ENCODE results near the gene ZNF311. TPM values are rescaled to one million over a fixed set of nuclear protein-coding genes. Genes with fewer than 3 reads are reported as not detected.

Gene ZNF311
- polyA plus RNA-seq, 1 donor (not counting 4 experiments of a cell fraction or from before 2014, with no cell fraction given): 2.7 TPM

GRCh38 chr6:28948782-28949486, 56.2 kb downstream of the ZNF311 start:
- Histone ChIP-seq H3K4me1 (ENCODE audit: control insufficient read depth, extremely low read depth, insufficient read depth, low read length) (peaks cover 8% of the 10 kb centered on the region), H3K4me3 (ENCODE audit: control insufficient read depth in 2 of 3, extremely low read depth in 1 of 3, insufficient read depth in 2 of 3, low read depth in 1 of 3, low read length in 3 of 3) (no peak overlapping the region), H4K20me1 (ENCODE audit: control insufficient read depth, extremely low read depth, insufficient read depth, low read length) (no peaks in the 10 kb centered on the region), H3K9ac (ENCODE audit: control insufficient read depth, extremely low read depth, insufficient read depth, low read length) (no peak overlapping the region), H3K79me2 (ENCODE audit: control insufficient read depth, insufficient read depth, low read length) (no peaks in the 10 kb centered on the region), H2AFZ (ENCODE audit: control insufficient read depth, low read length) (no peak overlapping the region), H3K27ac (ENCODE audit: control insufficient read depth, insufficient read depth, low read length) (no peak overlapping the region), H3K4me2 (ENCODE audit: control insufficient read depth, extremely low read depth, insufficient read depth, low read depth, low read length) (no peak overlapping the region), H3K27me3 (ENCODE audit: control insufficient read depth, extremely low read depth, insufficient read depth, low read length) (no peaks in the 10 kb centered on the region), H3K36me3 (ENCODE audit: control insufficient read depth in 2 of 2, extremely low read depth in 1 of 2, insufficient read depth in 2 of 2, low read length in 2 of 2) (no peaks in the 10 kb centered on the region), H3K9me3 (ENCODE audit: control insufficient read depth, low read depth, low read length) (no peaks in the 10 kb centered on the region), H3K9me1 (ENCODE audit: control insufficient read depth, extremely low read depth, insufficient read depth, low read length) (no peaks in the 10 kb centered on the region)
- no peak for FAIRE-seq
- TF ChIP-seq CTCF (optimal IDR thresholded peaks at IDR 0.05 in 1 of 3, IDR thresholded peaks at IDR 0.05 in 1 of 3, conservative IDR thresholded peaks at IDR 0.05 in 1 of 3; ENCODE audit: extremely low read depth in 1 of 3, insufficient read depth in 2 of 3, low read length in 3 of 3): no peak
- TF ChIP-seq EZH2 (IDR thresholded peaks at IDR 0.05; ENCODE audit: low read length): no peak
- DNase-seq (ENCODE audit: low read depth, low spot score): no peak
- dilution Hi-C loops (cut with MboI; ENCODE audit: extremely low pct_ligation_motif_present, low sequenced_read_pairs): no loop called here

GRCh38 chr6:28947831-28948270, 57.3 kb downstream of the ZNF311 start:
- Histone ChIP-seq H3K9me3 (ENCODE audit: control insufficient read depth, low read depth, low read length) (no peaks in the 10 kb centered on the region), H3K79me2 (ENCODE audit: control insufficient read depth, insufficient read depth, low read length) (no peaks in the 10 kb centered on the region), H3K4me3 (ENCODE audit: control insufficient read depth in 2 of 3, extremely low read depth in 1 of 3, insufficient read depth in 2 of 3, low read depth in 1 of 3, low read length in 3 of 3) (no peak overlapping the region), H3K4me1 (ENCODE audit: control insufficient read depth, extremely low read depth, insufficient read depth, low read length) (peaks cover 8% of the 10 kb centered on the region), H3K27me3 (ENCODE audit: control insufficient read depth, extremely low read depth, insufficient read depth, low read length) (no peaks in the 10 kb centered on the region), H3K9ac (ENCODE audit: control insufficient read depth, extremely low read depth, insufficient read depth, low read length) (no peak overlapping the region), H3K9me1 (ENCODE audit: control insufficient read depth, extremely low read depth, insufficient read depth, low read length) (no peaks in the 10 kb centered on the region), H3K36me3 (ENCODE audit: control insufficient read depth in 2 of 2, extremely low read depth in 1 of 2, insufficient read depth in 2 of 2, low read length in 2 of 2) (no peaks in the 10 kb centered on the region), H2AFZ (ENCODE audit: control insufficient read depth, low read length) (no peak overlapping the region), H3K4me2 (ENCODE audit: control insufficient read depth, extremely low read depth, insufficient read depth, low read depth, low read length) (no peak overlapping the region), H4K20me1 (ENCODE audit: control insufficient read depth, extremely low read depth, insufficient read depth, low read length) (no peaks in the 10 kb centered on the region), H3K27ac (ENCODE audit: control insufficient read depth, insufficient read depth, low read length) (no peak overlapping the region)
- TF ChIP-seq CTCF (optimal IDR thresholded peaks at IDR 0.05 in 1 of 3, IDR thresholded peaks at IDR 0.05 in 1 of 3, conservative IDR thresholded peaks at IDR 0.05 in 1 of 3; ENCODE audit: extremely low read depth in 1 of 3, insufficient read depth in 2 of 3, low read length in 3 of 3) (no peak), EZH2 (IDR thresholded peaks at IDR 0.05; ENCODE audit: low read length) (no peak)
- dilution Hi-C loops (cut with MboI; ENCODE audit: extremely low pct_ligation_motif_present, low sequenced_read_pairs): no loop called here
- no peak for FAIRE-seq
- DNase-seq (ENCODE audit: low read depth, low spot score): no peak
